Sigmoid colon (tissue), 7 donors: ENCODE data around the gene SETBP1. TPM values are rescaled to one million over a fixed set of nuclear protein-coding genes. Genes with fewer than 3 reads are reported as not detected.

Experiments
- DNase-seq: peaks from one replicate; pipeline ENCODE4 v3.0.0-alpha.2; 2019
- H3K27ac ChIP-seq, 4 donors: fragments of 200-600 bp; sonication (generic); one replicate each; pipeline ENCODE4 v1.5.1; 2016 to 2019; ENCODE audit warnings: mild to moderate bottlenecking in 1 of 4
- H3K27me3 ChIP-seq, 3 donors: fragments of 200-600 bp; sonication (generic); one replicate each; pipeline ENCODE4 v1.5.1; 2019; ENCODE audit warnings: mild to moderate bottlenecking in 1 of 3
- H3K36me3 ChIP-seq, 4 donors: fragments of 200-600 bp; sonication (generic); one replicate each; pipeline ENCODE4 v1.5.1; 2016 to 2019
- H3K4me1 ChIP-seq, 4 donors: fragments of 200-600 bp; sonication (generic); one replicate each; pipeline ENCODE4 v1.5.1; 2017 to 2019
- H3K4me3 ChIP-seq, 4 donors: fragments of 200-600 bp; sonication (generic); one replicate each; pipeline ENCODE4 v1.5.1; 2017 to 2019; ENCODE audit warnings: mild to moderate bottlenecking in 2 of 4, moderate library complexity in 1 of 4
- H3K9me3 ChIP-seq, 4 donors: fragments of 200-600 bp in 3 of 4; sonication (generic) in 3 of 4; one replicate each; pipeline versions ENCODE4 v1.5.1 to v1.6.1; 2013 to 2019
- EP300 ChIP-seq, 4 donors: sonication (generic); formaldehyde crosslinking; IDR thresholded peaks; one replicate each; pipeline ENCODE4 v1.6.1; 2017; ENCODE audit warnings: antibody characterized with exemption in 4 of 4
- POLR2A ChIP-seq, 2 donors: fragments of 450-650 bp; IDR thresholded peaks; one replicate each; pipeline ENCODE4 v1.6.1; 2016; ENCODE audit warnings: antibody characterized with exemption in 2 of 2, mild to moderate bottlenecking in 2 of 2, moderate library complexity in 2 of 2
- POLR2AphosphoS5 ChIP-seq, 4 donors: sonication (generic); formaldehyde crosslinking; IDR thresholded peaks; one replicate each; pipeline ENCODE4 v1.6.1; 2017; ENCODE audit warnings: antibody characterized with exemption in 4 of 4
- WGBS, 2 donors: extraction: QIAGEN DNeasy Blood & Tissue Kit; methylation state at CpG; one replicate each; pipeline ENCODE4 v1.1.7; 2013; 5-methylcytosine and 5-hydroxymethylcytosine counted together
- intact Hi-C: fragments of 100-400 bp; cut with DNase I; formaldehyde crosslinking; loops from one replicate; pipeline ENCODE4 v1.15.1; 2023
- polyA plus RNA-seq, 3 donors: library from polyadenylated mRNA; stranded (reverse); fragments of 200-250 nt; gene quantifications; one replicate each; pipeline ENCODE4 v1.2.3, GENCODE V29; 2013
- total RNA-seq, 4 donors: library from RNA; depleted of rRNA; stranded (reverse); fragments of >200 nt; gene quantifications; one replicate each; pipeline ENCODE4 v1.1.0, GENCODE V29; 2016
- TF ChIP-seq, protein P1 (sequence below), 4 experiments: fragments of 450-650 bp in 3 of 4; fragments of 200-600 bp in 1 of 4; IDR thresholded peaks; one replicate each; pipeline ENCODE4 v1.5.1; 2016 to 2019; ENCODE audit warnings: antibody characterized with exemption in 4 of 4, mild to moderate bottlenecking in 3 of 4, moderate library complexity in 2 of 4
- donor health status: healthy with polysubstance abuse.
- donor health status: Bipolar disorder and iron deficiency.
- donor health status: healthy.

SETBP1 gene
- total and polyA plus RNA-seq, 7 donors = 0.69 to 100 (median 67.9) TPM

DNA sequence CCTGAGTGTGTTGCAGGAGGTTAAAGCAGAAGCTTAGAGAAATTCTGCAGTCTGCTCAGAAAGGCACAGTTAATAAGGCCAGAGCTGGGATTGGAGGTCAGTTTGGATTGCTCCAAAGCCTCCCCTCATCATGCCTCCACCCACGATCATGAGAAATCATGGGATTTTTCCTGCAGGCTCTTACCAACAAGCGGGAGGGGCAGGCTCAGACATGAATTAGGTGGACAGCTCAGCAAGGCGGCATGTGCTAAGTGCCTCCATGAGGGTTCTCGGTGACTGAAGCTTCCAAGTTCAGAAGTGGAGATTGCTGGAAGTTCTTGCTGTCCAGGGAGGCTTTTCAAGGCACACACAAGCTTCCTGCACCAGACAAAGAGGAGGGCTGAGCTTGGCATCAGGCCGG is 163.8 kb downstream of the SETBP1 start:
- Histone ChIP-seq H3K27me3 (no peaks in the 10 kb centered on the region), H3K9me3 (no peaks in the 10 kb centered on the region), H3K4me3 (no peak overlapping the region), H3K4me1 (peaks cover 0 to 66% (median 39%) of the 10 kb centered on the region in 4 donors), H3K27ac (no peak overlapping the region), H3K36me3 (no peaks in the 10 kb centered on the region)
- no peak for TF ChIP-seq EP300 (IDR thresholded peaks at IDR 0.05)
- WGBS, 2 donors = 77 to 85% methylated on average over 5 of the region's 5 CpGs
- DNase-seq = no peak
- intact Hi-C loops = no loop called here

DNA sequence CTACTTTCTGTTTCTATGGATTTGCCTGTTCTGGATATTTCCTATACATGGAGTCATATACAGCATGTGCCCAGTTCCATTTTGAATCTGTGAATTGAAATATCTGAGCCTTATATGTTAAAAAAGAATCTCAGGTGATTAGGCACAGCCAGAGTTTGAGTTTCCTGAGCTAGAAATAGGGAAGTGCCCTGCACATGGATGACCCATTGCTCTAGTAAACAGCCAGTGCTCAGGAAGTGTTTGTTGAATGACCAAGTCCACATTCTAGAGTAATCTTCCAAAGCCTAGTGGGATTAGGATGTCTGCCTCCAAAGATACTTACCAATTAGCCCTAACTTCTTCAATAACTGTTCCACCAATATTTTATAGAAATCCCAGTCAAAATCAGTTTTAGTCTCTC is 165.8 kb downstream of the SETBP1 start:
- Histone ChIP-seq H3K27me3 (no peaks in the 10 kb centered on the region), H3K36me3 (no peaks in the 10 kb centered on the region), H3K27ac (no peak overlapping the region), H3K4me3 (no peak overlapping the region), H3K9me3 (no peaks in the 10 kb centered on the region), H3K4me1 (peaks cover 0 to 52% (median 23%) of the 10 kb centered on the region in 4 donors)
- DNase-seq = no peak
- TF ChIP-seq, protein P1, sequence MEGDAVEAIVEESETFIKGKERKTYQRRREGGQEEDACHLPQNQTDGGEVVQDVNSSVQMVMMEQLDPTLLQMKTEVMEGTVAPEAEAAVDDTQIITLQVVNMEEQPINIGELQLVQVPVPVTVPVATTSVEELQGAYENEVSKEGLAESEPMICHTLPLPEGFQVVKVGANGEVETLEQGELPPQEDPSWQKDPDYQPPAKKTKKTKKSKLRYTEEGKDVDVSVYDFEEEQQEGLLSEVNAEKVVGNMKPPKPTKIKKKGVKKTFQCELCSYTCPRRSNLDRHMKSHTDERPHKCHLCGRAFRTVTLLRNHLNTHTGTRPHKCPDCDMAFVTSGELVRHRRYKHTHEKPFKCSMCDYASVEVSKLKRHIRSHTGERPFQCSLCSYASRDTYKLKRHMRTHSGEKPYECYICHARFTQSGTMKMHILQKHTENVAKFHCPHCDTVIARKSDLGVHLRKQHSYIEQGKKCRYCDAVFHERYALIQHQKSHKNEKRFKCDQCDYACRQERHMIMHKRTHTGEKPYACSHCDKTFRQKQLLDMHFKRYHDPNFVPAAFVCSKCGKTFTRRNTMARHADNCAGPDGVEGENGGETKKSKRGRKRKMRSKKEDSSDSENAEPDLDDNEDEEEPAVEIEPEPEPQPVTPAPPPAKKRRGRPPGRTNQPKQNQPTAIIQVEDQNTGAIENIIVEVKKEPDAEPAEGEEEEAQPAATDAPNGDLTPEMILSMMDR (IDR thresholded peaks at IDR 0.05) = no peak
- no peak for TF ChIP-seq POLR2A (IDR thresholded peaks at IDR 0.05)
- intact Hi-C loops = no loop called here

DNA sequence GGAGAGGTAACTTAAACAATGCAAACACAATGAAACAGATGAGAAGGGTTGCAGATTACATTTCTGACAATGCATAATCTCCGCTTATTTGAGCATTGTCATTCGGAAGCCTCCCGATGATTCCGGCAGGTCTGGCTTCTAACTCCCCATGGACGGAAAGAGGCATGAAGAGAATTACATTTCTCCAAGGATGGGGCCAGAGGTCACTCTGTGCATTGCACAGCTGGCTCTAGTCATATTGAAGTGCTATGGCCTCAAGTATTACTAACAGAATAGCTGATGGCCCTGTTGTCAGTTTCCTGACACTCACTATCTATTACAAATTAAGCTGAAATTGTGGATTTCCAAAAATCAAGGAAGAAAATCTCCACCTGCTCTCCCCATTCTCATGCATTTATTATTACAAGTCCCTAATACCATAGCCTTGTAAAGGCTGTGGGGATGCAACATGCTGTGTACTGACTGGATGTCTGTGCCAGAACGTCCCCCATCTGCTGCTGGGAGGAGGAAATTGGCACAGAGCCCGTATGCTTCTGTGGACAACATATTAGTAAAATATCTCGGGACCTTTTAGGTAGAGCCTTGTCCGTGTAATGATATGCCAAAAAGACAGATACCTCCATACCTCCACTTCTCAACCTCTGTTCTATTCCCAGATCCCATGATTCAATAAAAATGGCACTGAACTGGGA is 168.1 kb downstream of the SETBP1 start:
- Histone ChIP-seq H3K36me3 (no peaks in the 10 kb centered on the region), H3K27me3 (no peaks in the 10 kb centered on the region), H3K4me3 (no peak overlapping the region), H3K9me3 (no peaks in the 10 kb centered on the region), H3K27ac (no peak overlapping the region), H3K4me1 (peaks cover 0 to 58% (median 19%) of the 10 kb centered on the region in 4 donors)
- no peak for DNase-seq
- intact Hi-C loops = no loop called here
- TF ChIP-seq POLR2AphosphoS5 (IDR thresholded peaks at IDR 0.05) (no peak), POLR2A (IDR thresholded peaks at IDR 0.05) (no peak), EP300 (IDR thresholded peaks at IDR 0.05) (no peak)
- TF ChIP-seq, protein P1 (IDR thresholded peaks at IDR 0.05) = no peak
- WGBS, 2 donors = 76 to 84% methylated on average over 9 of the region's 9 CpGs

DNA sequence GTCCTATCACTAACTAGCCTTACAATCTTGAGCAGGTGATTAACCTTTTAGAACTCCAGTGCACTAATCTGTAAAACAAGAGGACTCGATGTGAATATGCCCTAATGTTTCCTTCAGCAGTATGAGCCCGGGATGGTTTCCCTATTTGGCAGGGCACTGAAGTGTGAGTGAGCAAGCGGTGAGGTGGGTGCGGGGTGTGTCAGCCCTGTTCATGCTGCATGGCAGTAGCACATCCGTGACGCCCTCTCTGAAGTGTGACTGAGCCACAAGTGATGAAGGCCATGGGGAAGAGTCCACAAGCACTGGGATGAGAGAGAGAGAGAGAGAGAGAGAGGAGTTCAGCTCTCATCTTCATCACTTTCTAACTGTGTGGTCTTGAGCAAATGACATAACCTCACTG is 168.7 kb downstream of the SETBP1 start:
- intact Hi-C loops = no loop called here
- peaks cover 0 to 54% (median 18%) of the 10 kb centered on the region in 4 donors for H3K4me1 ChIP-seq

DNA sequence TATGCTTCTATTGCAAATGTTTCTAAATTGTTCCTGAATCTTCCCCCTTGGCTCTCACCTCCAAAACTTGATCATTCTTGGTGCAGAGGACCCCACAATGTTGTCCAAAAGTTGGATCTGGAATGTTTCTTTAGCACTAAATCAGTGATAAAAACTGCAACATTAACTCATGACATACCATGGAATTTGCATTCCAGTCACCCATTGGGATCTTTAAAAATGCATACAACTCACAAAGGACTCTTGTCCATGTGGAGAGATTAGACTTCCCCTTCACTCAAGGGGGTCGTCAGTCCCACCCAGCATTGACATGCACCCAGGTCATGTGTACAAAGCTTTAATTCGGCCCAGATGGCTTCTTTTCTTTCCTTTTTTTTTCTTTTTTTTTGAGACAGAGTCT is 169.3 kb downstream of the SETBP1 start:
- Histone ChIP-seq H3K9me3 (no peaks in the 10 kb centered on the region), H3K36me3 (no peaks in the 10 kb centered on the region), H3K27me3 (no peaks in the 10 kb centered on the region), H3K4me1 (peaks cover 0 to 54% (median 18%) of the 10 kb centered on the region in 4 donors), H3K4me3 (no peak overlapping the region), H3K27ac (no peak overlapping the region)
- TF ChIP-seq POLR2A (IDR thresholded peaks at IDR 0.05) (no peak), POLR2AphosphoS5 (IDR thresholded peaks at IDR 0.05) (no peak), EP300 (IDR thresholded peaks at IDR 0.05) (no peak)
- TF ChIP-seq, protein P1 (IDR thresholded peaks at IDR 0.05) = no peak
- DNase-seq = no peak
- intact Hi-C loops = no loop called here
- WGBS, 2 donors = 79 to 86% methylated on average over 2 of the region's 2 CpGs

More for the DNA sequence above, 168.7 kb downstream of the SETBP1 start:
- 94 to 95% methylated on average over 6 of the region's 6 CpGs for WGBS, 2 donors
- no peaks in the 10 kb centered on the region for H3K36me3 ChIP-seq
- DNase-seq = no peak
- no peak for TF ChIP-seq POLR2AphosphoS5 (IDR thresholded peaks at IDR 0.05)
- TF ChIP-seq POLR2A (IDR thresholded peaks at IDR 0.05) = no peak
- TF ChIP-seq, protein P1 (IDR thresholded peaks at IDR 0.05) = no peak
- no peak for TF ChIP-seq EP300 (IDR thresholded peaks at IDR 0.05)
- H3K27ac ChIP-seq = no peak overlapping the region
- H3K4me3 ChIP-seq = no peak overlapping the region
- H3K9me3 ChIP-seq = no peaks in the 10 kb centered on the region
- H3K27me3 ChIP-seq = no peaks in the 10 kb centered on the region
